ENCODE data around the gene PGA4. TPM values are rescaled to one million over a fixed set of nuclear protein-coding genes. Genes with fewer than 3 reads are reported as not detected.
"Not testable (repeated sequence)": the region's sequence is repeated elsewhere in the genome, so short reads cannot be mapped to it uniquely, and the experiment has no call there.

The PGA4 gene
- total and polyA plus RNA-seq, 4 experiments from 2014 or later: not detected

GRCh38 chr11:61250796-61251765 lies 28.9 kb downstream of the PGA4 start:
- POLR2A ChIA-PET (ENCODE audit: partially characterized antibody); H3K9me3 Mint-ChIP-seq; DNase-seq; H3K27me3 Mint-ChIP-seq; H3K27ac Mint-ChIP-seq; H3K27ac ChIP-seq (ENCODE audit: low read depth, low read length); H3K4me1 Mint-ChIP-seq; H3K4me3 ChIP-seq (ENCODE audit: low read length in 2 of 2); H3K4me3 Mint-ChIP-seq; H3K9me3 ChIP-seq (ENCODE audit: control insufficient read depth in 1 of 2, low read length in 2 of 2); H3K27me3 ChIP-seq (ENCODE audit: insufficient read depth, low read length); H3K36me3 ChIP-seq (ENCODE audit: insufficient read depth, low read length); H3K4me1 ChIP-seq (ENCODE audit: insufficient read depth, low read length); H3K36me3 Mint-ChIP-seq: not testable (repeated sequence)
- CTCF ChIA-PET (ENCODE audit: partially characterized antibody): interaction anchor here (0.7 to 1.3 kb wide), 3 partner anchors 10 to 144 kb away, joined by 3 to 5 read pairs (median 4); no protein-coding TSS in a partner anchor
- intact Hi-C loops (cut with micrococcal nuclease): loop anchor here (10.0 kb wide), 1 partner anchor 134 kb away; no protein-coding TSS in a partner anchor

- intact Hi-C loops (cut with micrococcal nuclease): loop anchor here (10.0 kb wide), 1 partner anchor 132 kb away; no protein-coding TSS in a partner anchor
- POLR2A ChIA-PET (ENCODE audit: partially characterized antibody); DNase-seq; H3K27ac ChIP-seq (ENCODE audit: low read depth, low read length); H3K4me3 ChIP-seq (ENCODE audit: low read length in 2 of 2); H3K4me1 ChIP-seq (ENCODE audit: insufficient read depth, low read length); H3K36me3 Mint-ChIP-seq; H3K4me3 Mint-ChIP-seq; H3K36me3 ChIP-seq (ENCODE audit: insufficient read depth, low read length); H3K27me3 Mint-ChIP-seq; H3K9me3 Mint-ChIP-seq; H3K9me3 ChIP-seq (ENCODE audit: control insufficient read depth in 1 of 2, low read length in 2 of 2); H3K27me3 ChIP-seq (ENCODE audit: insufficient read depth, low read length); H3K4me1 Mint-ChIP-seq; H3K27ac Mint-ChIP-seq: not testable (repeated sequence)
- CTCF ChIA-PET (ENCODE audit: partially characterized antibody): interaction anchor here (1.2 to 3.0 kb wide), 3 partner anchors 9 to 133 kb away, joined by 4 to 31 read pairs (median 5); no protein-coding TSS in a partner anchor
These were observed 30.2 kb downstream of the PGA4 start for GRCh38 chr11:61252332-61252731.

GRCh38 chr11:61254403-61255025 lies 32.4 kb downstream of the PGA4 start:
- Histone ChIP-seq H3K27ac (ENCODE audit: low read depth, low read length) (no peak overlapping the region), H3K27me3 (ENCODE audit: insufficient read depth, low read length) (no peaks in the 10 kb centered on the region), H3K4me1 (ENCODE audit: insufficient read depth, low read length) (no peaks in the 10 kb centered on the region), H3K4me3 (ENCODE audit: low read length in 2 of 2) (no peak overlapping the region), H3K36me3 (ENCODE audit: insufficient read depth, low read length) (no peaks in the 10 kb centered on the region), H3K9me3 (ENCODE audit: control insufficient read depth in 1 of 2, low read length in 2 of 2) (no peaks in the 10 kb centered on the region)
- no peak overlapping the region for H3K27ac Mint-ChIP-seq
- ChIA-PET POLR2A (ENCODE audit: partially characterized antibody) (interaction anchor here (1.1 kb wide), 1 partner anchor 42 kb away, joined by 3 read pairs; no protein-coding TSS in a partner anchor), CTCF (ENCODE audit: partially characterized antibody) (interaction anchor here (0.9 to 3.0 kb wide), 7 partner anchors 12 to 181 kb away, joined by 3 to 31 read pairs (median 5); partner anchors contain the start of gene TMEM216)
- H3K36me3 Mint-ChIP-seq: no peaks in the 10 kb centered on the region
- intact Hi-C loops (cut with micrococcal nuclease): loop anchor here (10.0 kb wide), 1 partner anchor 130 kb away; no protein-coding TSS in a partner anchor
- H3K4me1 Mint-ChIP-seq: no peaks in the 10 kb centered on the region
- H3K9me3 Mint-ChIP-seq: no peaks in the 10 kb centered on the region
- DNase-seq: peak in 4 of 5 donors; percentile 35 to 44 (median 40)
- H3K4me3 Mint-ChIP-seq: no peak overlapping the region
- peaks cover 3 to 4% of the 10 kb centered on the region in 2 donors for H3K27me3 Mint-ChIP-seq

GRCh38 chr11:61256710-61257482 lies 34.7 kb downstream of the PGA4 start:
- POLR2A ChIA-PET (ENCODE audit: partially characterized antibody): no interaction called here
- CTCF ChIA-PET (ENCODE audit: partially characterized antibody): interaction anchor here (1.2 to 1.6 kb wide), 2 partner anchors 129 to 136 kb away, joined by 3 to 4 read pairs; no protein-coding TSS in a partner anchor
- Mint-ChIP-seq H3K36me3 (no peaks in the 10 kb centered on the region), H3K9me3 (no peaks in the 10 kb centered on the region), H3K4me1 (no peaks in the 10 kb centered on the region), H3K27ac (no peak overlapping the region), H3K27me3 (peaks cover 2 to 4% of the 10 kb centered on the region in 2 donors), H3K4me3 (no peak overlapping the region)
- Histone ChIP-seq H3K27me3 (ENCODE audit: insufficient read depth, low read length) (no peaks in the 10 kb centered on the region), H3K9me3 (ENCODE audit: control insufficient read depth in 1 of 2, low read length in 2 of 2) (no peaks in the 10 kb centered on the region), H3K36me3 (ENCODE audit: insufficient read depth, low read length) (no peaks in the 10 kb centered on the region), H3K27ac (ENCODE audit: low read depth, low read length) (no peak overlapping the region), H3K4me3 (ENCODE audit: low read length in 2 of 2) (no peak overlapping the region), H3K4me1 (ENCODE audit: insufficient read depth, low read length) (no peaks in the 10 kb centered on the region)
- intact Hi-C loops (cut with micrococcal nuclease): loop anchor here (10.0 kb wide), 1 partner anchor 128 kb away; no protein-coding TSS in a partner anchor
- DNase-seq: no peak

GRCh38 chr11:61258546-61258945 lies 36.4 kb downstream of the PGA4 start:
- intact Hi-C loops (cut with micrococcal nuclease): loop anchor here (10.0 kb wide), 1 partner anchor 126 kb away; no protein-coding TSS in a partner anchor
- H3K4me1 ChIP-seq (ENCODE audit: insufficient read depth, low read length): no peaks in the 10 kb centered on the region
- no peaks in the 10 kb centered on the region for H3K27me3 ChIP-seq (ENCODE audit: insufficient read depth, low read length)

GRCh38 chr11:61259363-61259762 lies 37.2 kb downstream of the PGA4 start:
- H3K36me3 ChIP-seq (ENCODE audit: insufficient read depth, low read length): no peaks in the 10 kb centered on the region
- H3K4me1 Mint-ChIP-seq: no peaks in the 10 kb centered on the region
- H3K27ac ChIP-seq (ENCODE audit: low read depth, low read length): no peak overlapping the region
- H3K27me3 Mint-ChIP-seq: peaks cover 2 to 4% of the 10 kb centered on the region in 2 donors
- POLR2A ChIA-PET (ENCODE audit: partially characterized antibody): no interaction called here
- no peaks in the 10 kb centered on the region for H3K27me3 ChIP-seq (ENCODE audit: insufficient read depth, low read length)
- CTCF ChIA-PET (ENCODE audit: partially characterized antibody): no interaction called here
- H3K4me1 ChIP-seq (ENCODE audit: insufficient read depth, low read length): no peaks in the 10 kb centered on the region
- H3K4me3 ChIP-seq (ENCODE audit: low read length in 2 of 2): no peak overlapping the region
- H3K27ac Mint-ChIP-seq: no peak overlapping the region
- H3K9me3 Mint-ChIP-seq: no peaks in the 10 kb centered on the region
- no peak overlapping the region for H3K4me3 Mint-ChIP-seq
- intact Hi-C loops (cut with micrococcal nuclease): loop anchor here (10.0 kb wide), 1 partner anchor 125 kb away; no protein-coding TSS in a partner anchor
- no peaks in the 10 kb centered on the region for H3K9me3 ChIP-seq (ENCODE audit: control insufficient read depth in 1 of 2, low read length in 2 of 2)
- no peaks in the 10 kb centered on the region for H3K36me3 Mint-ChIP-seq
- DNase-seq: no peak

More at GRCh38 chr11:61258546-61258945, 36.4 kb downstream of the PGA4 start:
- no peaks in the 10 kb centered on the region for H3K9me3 ChIP-seq (ENCODE audit: control insufficient read depth in 1 of 2, low read length in 2 of 2)
- H3K4me3 Mint-ChIP-seq: no peak overlapping the region
- peaks cover 2% of the 10 kb centered on the region in 2 donors for H3K27me3 Mint-ChIP-seq
- no peak for DNase-seq
- H3K4me3 ChIP-seq (ENCODE audit: low read length in 2 of 2): no peak overlapping the region
- H3K27ac Mint-ChIP-seq: no peak overlapping the region
- ChIA-PET CTCF (ENCODE audit: partially characterized antibody) (no interaction called here), POLR2A (ENCODE audit: partially characterized antibody) (no interaction called here)
- no peaks in the 10 kb centered on the region for H3K36me3 ChIP-seq (ENCODE audit: insufficient read depth, low read length)
- no peaks in the 10 kb centered on the region for H3K36me3 Mint-ChIP-seq
- H3K4me1 Mint-ChIP-seq: no peaks in the 10 kb centered on the region
- H3K27ac ChIP-seq (ENCODE audit: low read depth, low read length): no peak overlapping the region
- no peaks in the 10 kb centered on the region for H3K9me3 Mint-ChIP-seq

Measured in CD4-positive, alpha-beta memory T cell (primary cell).